GM13976 (cell line): ENCODE measurements around the gene TNK1.
"Not testable (repeated sequence)": the region's sequence is repeated elsewhere in the genome, so short reads cannot be mapped to it uniquely, and the experiment has no call there.

ENCODE experiments used
- DNase-seq: peaks from one replicate; pipeline ENCODE4 v3.0.0; 2012; ENCODE audit warnings: low spot score
- CTCF ChIP-seq: IDR thresholded peaks from 2 replicates; pipeline ENCODE4 v1.5.1; 2012; ENCODE audit warnings: borderline replicate concordance, mild to moderate bottlenecking; ENCODE audit not compliant: insufficient read depth; ENCODE audit errors: extremely low read depth, missing control alignments, control extremely low read depth
- in situ Hi-C: fragments of 300-500 bp; cut with MboI; formaldehyde crosslinking; loops from one replicate; pipeline ENCODE4 v1.12.0; 2022; ENCODE audit warnings: low sequenced_read_pairs, mixed read lengths, inconsistent platforms; ENCODE audit not compliant: unreplicated experiment

Gene TNK1

GRCh38 chr17:7380855-7381683 lies at the start of gene TNK1:
TNK1 (plus strand) TSS chr17:7381089; CDS start chr17:7382927, 1,838 bp downstream.
- TF ChIP-seq CTCF: no peak
- in situ Hi-C loops: no loop called here
- DNase-seq: no peak

- DNase-seq: no peak
- TF ChIP-seq CTCF: no peak
- in situ Hi-C loops: no loop called here
Measured at GRCh38 chr17:7332111-7332510, 48.8 kb upstream of the TNK1 start.

GRCh38 chr17:7332600-7333069 lies 48.3 kb upstream of the TNK1 start:
- in situ Hi-C loops, DNase-seq: not testable (repeated sequence)

- no peak for TF ChIP-seq CTCF
- DNase-seq: no peak
- in situ Hi-C loops: no loop called here
Measured at GRCh38 chr17:7334938-7335538, 45.9 kb upstream of the TNK1 start.

- DNase-seq, in situ Hi-C loops: not testable (repeated sequence)
Measured at GRCh38 chr17:7335765-7336164, 45.1 kb upstream of the TNK1 start.

GRCh38 chr17:7336240-7337175 lies 44.4 kb upstream of the TNK1 start, which contains the start of gene ACAP1:
ACAP1 (plus strand) TSS chr17:7336529; CDS start chr17:7336735, 206 bp downstream.
- in situ Hi-C loops: no loop called here
- peak; percentile 87 for DNase-seq

GRCh38 chr17:7337600-7337999 lies 43.3 kb upstream of the TNK1 start:
- in situ Hi-C loops, DNase-seq: not testable (repeated sequence)

More at GRCh38 chr17:7336240-7337175, 44.4 kb upstream of the TNK1 start, which contains the start of gene ACAP1:
- TF ChIP-seq CTCF: no peak
